Dedifferentiated amniotic fluid mesenchymal stem cell (primary cell): ENCODE data around the gene ABHD17C.

Experiments
- DNase-seq: peaks from one replicate; pipeline ENCODE4 v3.0.0-alpha.2; 2016; ENCODE audit errors: extremely low spot score

ABHD17C gene

DNA sequence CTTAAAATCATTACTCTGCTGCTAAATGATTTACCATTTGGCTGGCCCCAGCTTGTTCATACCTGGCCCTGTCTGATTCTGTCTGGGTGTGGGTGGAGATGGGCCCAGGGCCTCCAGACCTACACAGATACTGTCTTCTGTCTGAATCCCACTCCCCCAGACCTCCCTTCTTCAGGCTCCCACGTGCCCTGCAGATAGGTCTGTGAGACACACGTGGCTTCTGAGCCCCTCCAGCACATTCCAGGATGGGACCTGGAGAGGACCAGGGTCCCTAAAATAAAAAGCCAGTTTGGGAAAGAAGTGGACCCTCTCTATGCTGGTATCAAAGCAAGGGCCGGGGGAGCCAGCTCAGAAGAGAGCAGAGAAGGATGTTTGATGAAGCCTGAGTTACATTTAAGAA, 69.4 kb downstream of the ABHD17C start:
- DNase-seq: no peak

GRCh38 chr15:80766275-80766674, 71.2 kb downstream of the ABHD17C start:
- no peak for DNase-seq

- no peak for DNase-seq
Observed at GRCh38 chr15:80768158-80768557, 73.0 kb downstream of the ABHD17C start.

GRCh38 chr15:80769153-80769828, 74.2 kb downstream of the ABHD17C start:
- DNase-seq: no peak

DNA sequence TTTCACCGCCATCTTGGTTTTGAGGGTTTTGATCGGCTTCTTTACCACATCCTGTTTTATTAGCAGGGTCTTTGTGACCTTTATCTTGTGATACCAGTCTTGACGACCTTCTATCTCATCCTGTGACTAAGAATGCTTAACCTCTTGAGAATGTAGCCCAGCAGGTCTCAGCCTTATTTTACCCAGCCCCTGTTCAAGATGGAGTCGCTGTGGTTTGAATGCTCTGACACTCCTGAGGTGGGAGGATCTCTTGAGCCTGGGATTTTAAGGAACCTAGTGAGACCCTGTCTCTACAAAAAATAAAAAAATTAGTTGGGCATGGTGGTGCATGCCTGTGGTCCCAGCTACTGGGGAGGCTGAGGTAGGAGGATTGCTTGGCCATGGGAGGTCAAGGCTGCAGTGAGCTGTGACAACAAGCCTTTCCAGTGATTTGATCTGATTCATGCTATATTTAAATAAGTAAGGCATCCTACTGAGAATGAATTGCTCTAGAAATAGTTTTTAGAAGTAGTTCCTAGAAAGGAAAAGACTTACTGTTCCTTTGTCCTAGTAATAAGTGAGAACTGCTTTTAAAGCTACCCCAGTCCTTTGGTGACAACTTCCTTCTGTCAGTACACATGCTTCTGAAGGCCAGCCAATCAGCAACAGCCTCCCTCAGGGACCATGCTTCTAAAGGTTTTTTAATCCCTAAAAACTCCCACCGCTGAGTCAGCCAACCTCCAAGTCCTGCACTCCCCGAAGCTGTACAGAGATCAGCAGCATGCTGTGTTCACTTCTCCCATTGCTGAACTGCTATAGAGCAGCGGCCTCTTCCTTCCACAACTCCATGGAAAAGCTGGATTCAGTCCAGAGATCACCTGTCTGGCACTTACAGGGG, 75.0 kb downstream of the ABHD17C start:
- no peak for DNase-seq

GRCh38 chr15:80773122-80773551, 78.0 kb downstream of the ABHD17C start:
- peak; percentile 30 for DNase-seq

DNA sequence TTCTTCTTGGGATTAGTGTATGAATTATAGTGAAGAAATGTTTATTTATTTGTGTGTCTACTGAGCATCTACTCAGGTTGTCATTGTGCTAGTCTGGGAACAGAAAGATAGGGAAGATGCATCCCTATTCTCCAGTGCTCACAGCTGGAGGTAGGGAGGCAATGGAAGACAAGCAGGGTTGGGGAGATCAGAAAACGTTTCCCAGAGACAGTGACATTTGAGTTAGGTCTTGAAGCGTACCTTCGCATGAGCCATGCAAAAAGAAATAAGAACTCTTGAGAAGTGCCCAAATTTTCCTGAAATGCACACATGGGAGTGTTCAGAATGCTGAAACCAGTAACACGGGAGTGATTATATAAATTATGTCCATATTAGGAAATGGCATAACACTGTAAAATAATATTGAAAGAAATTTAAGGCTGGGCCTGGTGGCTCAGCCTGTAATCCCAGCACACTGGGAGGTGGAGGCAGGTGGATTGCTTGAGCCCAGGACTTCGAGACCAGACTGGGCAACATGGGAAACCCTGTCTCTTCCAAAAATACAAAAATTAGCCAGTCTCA, 78.8 kb downstream of the ABHD17C start:
- DNase-seq: no peak

- no peak for DNase-seq
Observed at GRCh38 chr15:80774486-80774885, 79.4 kb downstream of the ABHD17C start.

DNA sequence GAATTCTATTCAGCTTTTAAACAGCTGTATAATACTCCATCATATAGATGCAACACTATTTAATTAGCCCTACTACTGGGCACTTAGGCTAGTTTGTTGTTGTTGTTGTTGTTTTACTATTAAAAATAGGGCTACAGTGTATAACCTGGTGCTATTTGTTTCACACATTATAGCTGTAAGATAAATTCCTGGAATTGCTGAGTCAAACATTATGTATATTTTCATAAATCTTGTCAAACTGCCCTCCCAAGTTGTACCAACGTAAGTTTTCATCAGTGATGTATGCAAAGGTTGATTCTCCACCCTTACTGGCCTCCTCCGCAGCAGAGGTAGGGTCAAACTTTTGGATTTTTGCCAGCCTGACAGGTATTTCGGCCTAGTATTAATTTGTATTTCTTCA, 80.2 kb downstream of the ABHD17C start:
- no peak for DNase-seq

DNA sequence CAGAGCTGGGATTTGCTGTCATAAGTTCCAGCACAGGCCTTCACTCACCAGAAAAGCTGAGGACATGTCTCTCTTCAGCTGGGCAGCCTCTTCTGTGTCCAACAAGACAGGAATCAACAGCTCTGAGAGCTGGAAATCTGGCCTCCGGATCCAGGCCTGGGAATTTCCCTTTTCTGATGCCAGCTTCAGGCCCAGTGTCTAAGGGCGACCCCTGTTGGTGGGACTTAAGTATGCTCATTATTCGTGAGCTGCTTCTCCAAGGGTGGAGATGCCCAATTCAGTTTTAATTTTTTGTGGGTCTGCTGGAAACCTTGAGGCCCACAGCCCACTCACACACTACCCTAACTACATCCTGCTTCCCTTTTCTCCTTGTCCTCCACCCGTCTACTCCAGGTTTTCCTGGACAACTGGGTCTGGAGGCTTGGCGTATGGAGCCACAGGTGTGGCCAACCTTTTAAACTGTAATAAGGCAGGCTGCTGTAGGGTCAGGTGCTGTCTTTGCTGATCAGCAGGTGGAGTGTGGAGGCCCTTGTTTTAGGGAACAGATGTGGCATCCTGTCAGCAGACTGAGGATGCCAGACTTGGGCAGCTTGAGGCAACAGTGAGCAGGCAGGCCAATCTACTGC, 81.4 kb downstream of the ABHD17C start:
- DNase-seq: peak; percentile 85

GRCh38 chr15:80777137-80777536, 82.0 kb downstream of the ABHD17C start:
- DNase-seq: peak; percentile 96

- no peak for DNase-seq
Observed at GRCh38 chr15:80777826-80778620, 82.9 kb downstream of the ABHD17C start.

- DNase-seq: no peak
Observed at GRCh38 chr15:80778621-80778963, 83.5 kb downstream of the ABHD17C start.

- peak; percentile 70 for DNase-seq
Observed at GRCh38 chr15:80778964-80779657, 84.0 kb downstream of the ABHD17C start, which contains the start of gene CEMIP. Gene CEMIP (plus strand): TSS chr15:80779370. CDS start chr15:80873880, 94,510 bp downstream.

DNA sequence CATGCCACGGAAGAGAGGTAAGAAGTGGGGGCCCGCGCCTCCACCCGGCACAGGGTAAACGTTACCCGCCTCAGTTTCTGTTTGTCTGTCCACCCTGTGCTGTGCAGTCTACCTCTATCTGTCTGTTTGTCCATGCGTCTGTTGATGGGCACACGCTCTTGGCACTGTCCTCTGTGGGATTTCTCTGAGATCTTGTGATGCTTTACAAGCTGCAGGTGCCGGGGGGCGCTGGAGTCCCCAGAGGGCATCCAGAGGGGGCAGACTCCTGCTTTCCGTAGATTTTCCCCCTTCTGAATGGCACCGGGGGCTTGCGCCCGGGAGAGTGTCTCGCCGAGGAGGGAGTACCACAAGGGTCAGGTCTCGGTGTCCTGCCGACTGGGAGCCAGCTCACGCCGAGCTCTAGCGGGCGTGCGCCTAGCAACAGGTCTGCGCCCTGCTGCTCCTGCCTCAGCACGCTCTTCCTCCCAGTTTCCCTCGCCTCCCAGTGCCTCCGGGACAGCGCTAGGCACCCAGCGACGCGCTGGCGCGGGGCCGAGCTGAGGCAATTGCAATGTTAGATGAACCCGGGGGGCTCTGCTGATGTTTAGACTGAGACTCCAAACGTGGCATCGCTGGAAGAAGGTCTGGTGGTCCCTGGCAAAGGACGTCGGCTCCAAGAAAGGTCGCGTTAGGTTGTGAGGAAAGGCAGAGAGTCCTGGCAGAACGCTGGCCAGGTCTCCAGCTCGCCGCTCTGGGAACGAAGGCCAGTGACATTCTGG, 84.7 kb downstream of the ABHD17C start:
- DNase-seq: no peak

- DNase-seq: peak; percentile 35
Observed at GRCh38 chr15:80780416-80781221, 85.5 kb downstream of the ABHD17C start.

- no peak for DNase-seq
Observed at GRCh38 chr15:80783260-80783659, 88.2 kb downstream of the ABHD17C start.

DNA sequence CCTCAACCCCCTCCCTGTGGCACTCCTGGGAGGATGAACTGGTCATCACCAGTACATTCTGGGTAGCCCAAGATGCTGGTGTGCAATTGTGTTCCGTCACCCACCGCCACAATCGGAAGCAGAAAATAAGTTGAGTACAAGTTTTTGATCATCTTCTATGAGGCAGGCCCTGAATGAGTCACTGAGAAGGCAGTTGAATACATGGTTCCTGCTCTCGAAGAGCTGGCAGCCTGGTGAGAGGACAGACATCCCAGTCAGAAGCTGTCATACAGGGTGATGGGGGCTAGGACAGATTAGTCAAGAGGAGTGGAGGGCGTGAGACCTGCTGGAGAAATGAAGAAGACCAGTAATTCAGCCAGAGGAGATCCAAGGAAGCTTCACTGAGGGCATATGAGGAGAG, 90.2 kb downstream of the ABHD17C start:
- no peak for DNase-seq

- no peak for DNase-seq
Observed at GRCh38 chr15:80785811-80786354, 90.8 kb downstream of the ABHD17C start.
